ENCODE measurements around the gene LPCAT2.
"Not testable (repeated sequence)": the region's sequence is repeated elsewhere in the genome, so short reads cannot be mapped to it uniquely, and the experiment has no call there.

LPCAT2 gene

GRCh38 chr16:55605754-55606336, 97.0 kb downstream of the LPCAT2 start:
- H3K4me3 ChIP-seq (ENCODE audit: low read depth, low read length): no peak overlapping the region
- DNase-seq (ENCODE audit: low read depth): no peak
- TF ChIP-seq, protein P1, sequence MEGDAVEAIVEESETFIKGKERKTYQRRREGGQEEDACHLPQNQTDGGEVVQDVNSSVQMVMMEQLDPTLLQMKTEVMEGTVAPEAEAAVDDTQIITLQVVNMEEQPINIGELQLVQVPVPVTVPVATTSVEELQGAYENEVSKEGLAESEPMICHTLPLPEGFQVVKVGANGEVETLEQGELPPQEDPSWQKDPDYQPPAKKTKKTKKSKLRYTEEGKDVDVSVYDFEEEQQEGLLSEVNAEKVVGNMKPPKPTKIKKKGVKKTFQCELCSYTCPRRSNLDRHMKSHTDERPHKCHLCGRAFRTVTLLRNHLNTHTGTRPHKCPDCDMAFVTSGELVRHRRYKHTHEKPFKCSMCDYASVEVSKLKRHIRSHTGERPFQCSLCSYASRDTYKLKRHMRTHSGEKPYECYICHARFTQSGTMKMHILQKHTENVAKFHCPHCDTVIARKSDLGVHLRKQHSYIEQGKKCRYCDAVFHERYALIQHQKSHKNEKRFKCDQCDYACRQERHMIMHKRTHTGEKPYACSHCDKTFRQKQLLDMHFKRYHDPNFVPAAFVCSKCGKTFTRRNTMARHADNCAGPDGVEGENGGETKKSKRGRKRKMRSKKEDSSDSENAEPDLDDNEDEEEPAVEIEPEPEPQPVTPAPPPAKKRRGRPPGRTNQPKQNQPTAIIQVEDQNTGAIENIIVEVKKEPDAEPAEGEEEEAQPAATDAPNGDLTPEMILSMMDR (IDR thresholded peaks at IDR 0.05; ENCODE audit: low read depth, low read length): no peak
- TF ChIP-seq POLR2A (IDR thresholded peaks at IDR 0.05; ENCODE audit: extremely low read depth, insufficient read length): no peak
- TF ChIP-seq, protein P2, sequence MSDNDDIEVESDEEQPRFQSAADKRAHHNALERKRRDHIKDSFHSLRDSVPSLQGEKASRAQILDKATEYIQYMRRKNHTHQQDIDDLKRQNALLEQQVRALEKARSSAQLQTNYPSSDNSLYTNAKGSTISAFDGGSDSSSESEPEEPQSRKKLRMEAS (IDR thresholded peaks at IDR 0.05; ENCODE audit: low read depth, low read length): no peak
- TF ChIP-seq MYC (IDR thresholded peaks at IDR 0.05; ENCODE audit: low read depth, low read length): no peak

- TF ChIP-seq, protein P1 (IDR thresholded peaks at IDR 0.05; ENCODE audit: low read depth, low read length): no peak
- TF ChIP-seq, protein P2 (IDR thresholded peaks at IDR 0.05; ENCODE audit: low read depth, low read length): no peak
- TF ChIP-seq POLR2A (IDR thresholded peaks at IDR 0.05; ENCODE audit: extremely low read depth, insufficient read length) (no peak), MYC (IDR thresholded peaks at IDR 0.05; ENCODE audit: low read depth, low read length) (no peak)
- no peak for DNase-seq (ENCODE audit: low read depth)
- no peak overlapping the region for H3K4me3 ChIP-seq (ENCODE audit: low read depth, low read length)
Observed at GRCh38 chr16:55613613-55614335, 104.9 kb downstream of the LPCAT2 start.

DNA sequence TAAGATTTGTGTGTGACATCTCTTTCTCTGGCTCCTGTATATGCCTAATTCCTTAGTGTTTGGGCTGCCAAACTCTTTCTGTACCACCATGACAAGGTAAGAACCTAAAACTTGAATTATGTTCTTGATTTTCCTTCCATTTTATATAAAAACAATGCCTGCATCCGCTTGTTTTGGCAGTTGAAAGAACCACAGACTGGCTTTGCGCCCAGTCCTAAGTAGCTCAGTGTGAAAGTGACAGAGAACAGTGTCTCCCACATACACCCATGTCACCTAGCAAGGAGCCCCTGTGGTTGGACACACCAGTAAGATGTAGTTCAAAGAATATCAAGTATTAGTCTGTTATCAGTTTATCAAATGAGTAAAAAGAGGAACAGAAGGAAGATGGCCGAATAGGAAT, 106.2 kb downstream of the LPCAT2 start:
- TF ChIP-seq, protein P2 (IDR thresholded peaks at IDR 0.05; ENCODE audit: low read depth, low read length): no peak
- TF ChIP-seq POLR2A (IDR thresholded peaks at IDR 0.05; ENCODE audit: extremely low read depth, insufficient read length) (no peak), MYC (IDR thresholded peaks at IDR 0.05; ENCODE audit: low read depth, low read length) (no peak)
- TF ChIP-seq, protein P1 (IDR thresholded peaks at IDR 0.05; ENCODE audit: low read depth, low read length): no peak
- no peak for DNase-seq (ENCODE audit: low read depth)
- H3K4me3 ChIP-seq (ENCODE audit: low read depth, low read length): no peak overlapping the region

DNA sequence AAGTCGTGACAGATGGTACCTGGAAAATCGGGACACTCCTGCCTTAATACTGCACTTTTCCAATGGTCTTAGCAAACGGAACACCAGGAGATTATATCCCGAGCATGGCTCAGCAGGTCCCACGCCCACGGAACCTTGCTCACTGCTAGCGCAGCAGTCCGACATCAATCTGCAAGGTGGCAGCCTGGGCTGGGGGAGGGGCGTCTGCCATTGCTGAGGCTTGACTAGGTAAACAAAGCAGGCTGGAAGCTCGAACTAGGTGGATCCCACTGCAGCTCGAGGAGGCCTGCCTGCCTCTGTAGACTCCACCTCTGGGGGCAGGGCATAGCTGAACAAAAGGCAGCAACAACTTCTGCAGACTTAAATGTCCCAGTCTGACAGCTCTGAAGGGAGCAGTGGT, 106.8 kb downstream of the LPCAT2 start:
- not testable (repeated sequence) for DNase-seq (ENCODE audit: low read depth); H3K4me3 ChIP-seq (ENCODE audit: low read depth, low read length)

DNA sequence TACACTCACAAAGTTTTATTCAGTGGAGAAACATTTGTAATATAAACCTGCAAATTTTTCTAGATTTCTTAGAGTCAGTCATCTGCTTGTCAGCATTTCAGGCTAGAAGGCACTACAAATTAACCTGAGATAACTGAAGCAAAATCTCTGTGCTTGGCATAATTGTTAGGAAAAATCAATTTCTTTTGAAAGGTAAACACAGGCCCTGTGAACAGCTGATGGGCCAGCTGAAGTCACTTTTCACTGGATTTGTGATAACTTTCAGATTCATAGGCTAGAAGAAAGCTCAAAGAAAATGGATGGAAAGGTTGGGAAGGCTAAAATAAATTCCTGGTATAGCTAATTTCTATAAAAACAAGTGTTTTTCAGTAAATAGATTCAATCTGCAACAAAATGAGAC, 112.9 kb downstream of the LPCAT2 start:
- no peak for TF ChIP-seq MYC (IDR thresholded peaks at IDR 0.05; ENCODE audit: low read depth, low read length)
- no peak for DNase-seq (ENCODE audit: low read depth)
- H3K4me3 ChIP-seq (ENCODE audit: low read depth, low read length): no peak overlapping the region

GRCh38 chr16:55622272-55622671, 113.4 kb downstream of the LPCAT2 start:
- TF ChIP-seq, protein P1 (IDR thresholded peaks at IDR 0.05; ENCODE audit: low read depth, low read length): no peak
- TF ChIP-seq, protein P2 (IDR thresholded peaks at IDR 0.05; ENCODE audit: low read depth, low read length): no peak
- TF ChIP-seq MYC (IDR thresholded peaks at IDR 0.05; ENCODE audit: low read depth, low read length): no peak
- no peak for TF ChIP-seq POLR2A (IDR thresholded peaks at IDR 0.05; ENCODE audit: extremely low read depth, insufficient read length)
- H3K4me3 ChIP-seq (ENCODE audit: low read depth, low read length): no peak overlapping the region
- no peak for DNase-seq (ENCODE audit: low read depth)

All from NB4 (cell line).